ENCODE data around the gene SCG5. TPM values are rescaled to one million over a fixed set of nuclear protein-coding genes. Genes with fewer than 3 reads are reported as not detected.

The SCG5 gene
- total and polyA plus RNA-seq, 2 of the 13 experiments (the other 11 are each of a cell fraction or from before 2014, with no cell fraction given), result 2.3 to 3.5 TPM

DNA sequence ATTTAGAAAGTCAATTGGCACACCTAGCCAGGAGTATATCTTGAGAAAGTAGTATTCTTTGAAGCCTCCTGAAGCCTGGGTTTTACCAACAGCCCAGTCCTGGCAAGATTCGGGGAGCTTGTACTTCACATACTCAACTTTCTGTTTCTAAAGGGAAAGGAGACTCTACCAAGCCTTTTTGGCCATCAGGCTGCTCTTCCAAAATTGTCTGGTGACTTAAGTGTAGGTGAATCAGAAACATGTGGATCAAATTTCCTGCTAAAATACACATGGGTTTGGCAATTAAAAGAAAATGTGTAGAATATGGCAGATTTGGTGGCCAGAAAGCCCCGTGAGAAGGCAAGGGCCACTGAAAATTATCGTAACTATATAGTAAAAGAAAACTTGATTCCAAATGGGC is 60.4 kb downstream of the SCG5 start:
- TF ChIP-seq SNAPC2 (CRISPR knock-in tag; IDR thresholded peaks at IDR 0.05), result no peak
- no peak for TF ChIP-seq TRAFD1 (CRISPR knock-in tag; IDR thresholded peaks at IDR 0.05; ENCODE audit: borderline replicate concordance)
- no peak overlapping the region for H3K9ac ChIP-seq (ENCODE audit: insufficient read depth, low read depth, low read length)
- ATAC-seq (no peak), DNase-seq (ENCODE audit: low spot score) (no peak), FAIRE-seq (no peak)
- in situ Hi-C loops (cut with HindIII; ENCODE audit: extremely low pct_ligation_motif_present, low pct_unique_long_range_greater_than_20kb), result no loop called here
- no peak overlapping the region for H3K4me2 ChIP-seq (ENCODE audit: low read depth, low read length)
- ChIA-PET CTCF (ENCODE audit: low intra/inter-chr PET ratio, low total read pairs) (no interaction called here), POLR2A (no interaction called here)
- H3K36me3 ChIP-seq (replicated peaks in 1 of 2; ENCODE audit: control insufficient read depth in 1 of 2, insufficient read depth in 2 of 2, low read length in 2 of 2), result no peaks in the 10 kb centered on the region
- 59% methylated on average over 3 of the region's 3 CpGs for WGBS (ENCODE audit: low lambda C conversion rate)
- H3K27ac ChIP-seq (ENCODE audit: extremely low read length, insufficient read depth, low read length), result no peak overlapping the region
- no peak overlapping the region for H3K4me3 ChIP-seq (replicated peaks in 1 of 3; ENCODE audit: insufficient read depth in 1 of 3, low read depth in 2 of 3, low read length in 3 of 3)
- BruUV-seq (replicated peaks), result no TSS peak
- intact Hi-C loops (cut with micrococcal nuclease; ENCODE audit: unreplicated experiment), result no loop called here
- no peaks in the 10 kb centered on the region for H3K79me2 ChIP-seq (ENCODE audit: insufficient read depth, low read length)
- no peaks in the 10 kb centered on the region for H3K27me3 ChIP-seq (ENCODE audit: control insufficient read depth in 1 of 2, insufficient read depth in 2 of 2, low read length in 2 of 2)
- no peak overlapping the region for H2AFZ ChIP-seq (ENCODE audit: low read length)
- no peaks in the 10 kb centered on the region for H4K20me1 ChIP-seq (ENCODE audit: insufficient read depth, low read length)
- peaks cover 55% of the 10 kb centered on the region for H3K4me1 ChIP-seq (ENCODE audit: insufficient read depth, low read length)
- H3K9me3 ChIP-seq (ENCODE audit: low read length), result no peaks in the 10 kb centered on the region

- intact Hi-C loops (cut with micrococcal nuclease; ENCODE audit: unreplicated experiment), result no loop called here
- WGBS (ENCODE audit: low lambda C conversion rate), result 49% methylated on average over 8 of the region's 8 CpGs
- Histone ChIP-seq H3K9me3 (ENCODE audit: low read length) (no peaks in the 10 kb centered on the region), H4K20me1 (ENCODE audit: insufficient read depth, low read length) (no peaks in the 10 kb centered on the region), H2AFZ (ENCODE audit: low read length) (no peak overlapping the region), H3K9ac (ENCODE audit: insufficient read depth, low read depth, low read length) (no peak overlapping the region), H3K4me1 (ENCODE audit: insufficient read depth, low read length) (peaks cover 72% of the 10 kb centered on the region), H3K4me3 (replicated peaks in 1 of 3; ENCODE audit: insufficient read depth in 1 of 3, low read depth in 2 of 3, low read length in 3 of 3) (no peak overlapping the region), H3K79me2 (ENCODE audit: insufficient read depth, low read length) (no peaks in the 10 kb centered on the region), H3K36me3 (replicated peaks in 1 of 2; ENCODE audit: control insufficient read depth in 1 of 2, insufficient read depth in 2 of 2, low read length in 2 of 2) (no peaks in the 10 kb centered on the region), H3K27me3 (ENCODE audit: control insufficient read depth in 1 of 2, insufficient read depth in 2 of 2, low read length in 2 of 2) (no peaks in the 10 kb centered on the region), H3K27ac (ENCODE audit: extremely low read length, insufficient read depth, low read length) (no peak overlapping the region), H3K4me2 (ENCODE audit: low read depth, low read length) (no peak overlapping the region)
- no TSS peak for BruUV-seq (replicated peaks)
- in situ Hi-C loops (cut with HindIII; ENCODE audit: extremely low pct_ligation_motif_present, low pct_unique_long_range_greater_than_20kb), result no loop called here
- ChIA-PET POLR2A (no interaction called here), CTCF (ENCODE audit: low intra/inter-chr PET ratio, low total read pairs) (no interaction called here)
- DNase-seq (ENCODE audit: low spot score) (no peak), ATAC-seq (no peak), FAIRE-seq (no peak)
- TF ChIP-seq ATM (IDR thresholded peaks at IDR 0.05; ENCODE audit: borderline replicate concordance), result no peak
- no peak for TF ChIP-seq ZBTB10 (CRISPR knock-in tag; IDR thresholded peaks at IDR 0.05; ENCODE audit: borderline replicate concordance)
- TF ChIP-seq SMC3 (IDR thresholded peaks at IDR 0.05; ENCODE audit: low read length), result no peak
- no peak for TF ChIP-seq SAP130 (CRISPR knock-in tag; IDR thresholded peaks at IDR 0.05; ENCODE audit: low read depth)
- TF ChIP-seq ZFYVE20 (CRISPR knock-in tag; IDR thresholded peaks at IDR 0.05; ENCODE audit: borderline replicate concordance, low read depth), result no peak
- TF ChIP-seq, protein P1, sequence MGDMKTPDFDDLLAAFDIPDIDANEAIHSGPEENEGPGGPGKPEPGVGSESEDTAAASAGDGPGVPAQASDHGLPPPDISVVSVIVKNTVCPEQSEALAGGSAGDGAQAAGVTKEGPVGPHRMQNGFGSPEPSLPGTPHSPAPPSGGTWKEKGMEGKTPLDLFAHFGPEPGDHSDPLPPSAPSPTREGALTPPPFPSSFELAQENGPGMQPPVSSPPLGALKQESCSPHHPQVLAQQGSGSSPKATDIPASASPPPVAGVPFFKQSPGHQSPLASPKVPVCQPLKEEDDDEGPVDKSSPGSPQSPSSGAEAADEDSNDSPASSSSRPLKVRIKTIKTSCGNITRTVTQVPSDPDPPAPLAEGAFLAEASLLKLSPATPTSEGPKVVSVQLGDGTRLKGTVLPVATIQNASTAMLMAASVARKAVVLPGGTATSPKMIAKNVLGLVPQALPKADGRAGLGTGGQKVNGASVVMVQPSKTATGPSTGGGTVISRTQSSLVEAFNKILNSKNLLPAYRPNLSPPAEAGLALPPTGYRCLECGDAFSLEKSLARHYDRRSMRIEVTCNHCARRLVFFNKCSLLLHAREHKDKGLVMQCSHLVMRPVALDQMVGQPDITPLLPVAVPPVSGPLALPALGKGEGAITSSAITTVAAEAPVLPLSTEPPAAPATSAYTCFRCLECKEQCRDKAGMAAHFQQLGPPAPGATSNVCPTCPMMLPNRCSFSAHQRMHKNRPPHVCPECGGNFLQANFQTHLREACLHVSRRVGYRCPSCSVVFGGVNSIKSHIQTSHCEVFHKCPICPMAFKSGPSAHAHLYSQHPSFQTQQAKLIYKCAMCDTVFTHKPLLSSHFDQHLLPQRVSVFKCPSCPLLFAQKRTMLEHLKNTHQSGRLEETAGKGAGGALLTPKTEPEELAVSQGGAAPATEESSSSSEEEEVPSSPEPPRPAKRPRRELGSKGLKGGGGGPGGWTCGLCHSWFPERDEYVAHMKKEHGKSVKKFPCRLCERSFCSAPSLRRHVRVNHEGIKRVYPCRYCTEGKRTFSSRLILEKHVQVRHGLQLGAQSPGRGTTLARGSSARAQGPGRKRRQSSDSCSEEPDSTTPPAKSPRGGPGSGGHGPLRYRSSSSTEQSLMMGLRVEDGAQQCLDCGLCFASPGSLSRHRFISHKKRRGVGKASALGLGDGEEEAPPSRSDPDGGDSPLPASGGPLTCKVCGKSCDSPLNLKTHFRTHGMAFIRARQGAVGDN (CRISPR knock-in tag; IDR thresholded peaks at IDR 0.05), result no peak
- TF ChIP-seq AKAP8 (CRISPR knock-in tag; IDR thresholded peaks at IDR 0.05), result no peak
- TF ChIP-seq ZNF382 (CRISPR knock-in tag; IDR thresholded peaks at IDR 0.05; ENCODE audit: borderline replicate concordance), result no peak
Observed at GRCh38 chr15:32704395-32704981, 63.0 kb downstream of the SCG5 start.
